GM19438 (cell line): Measurements from ENCODE around the gene GPR42.
"Not testable (repeated sequence)": the region's sequence is repeated elsewhere in the genome, so short reads cannot be mapped to it uniquely, and the experiment has no call there.

Experiments used
- ATAC-seq: cut with Tn5 transposase; IDR thresholded peaks from one replicate; pipeline ENCODE4 v1.9.1; 2021; ENCODE audit warnings: low read depth; ENCODE audit not compliant: unreplicated experiment

The GPR42 gene

GRCh38 chr19:35362261-35363000 is 8.4 kb upstream of the GPR42 start:
- ATAC-seq, result no peak

GRCh38 chr19:35363001-35363590 is 7.8 kb upstream of the GPR42 start:
- ATAC-seq, result no peak

GRCh38 chr19:35363711-35364425 is 7.0 kb upstream of the GPR42 start:
- no peak for ATAC-seq

- no peak for ATAC-seq
Observed at GRCh38 chr19:35365303-35365702, 5.6 kb upstream of the GPR42 start.

- no peak for ATAC-seq
Observed at GRCh38 chr19:35368378-35368777, 2.5 kb upstream of the GPR42 start.

- ATAC-seq, result no peak
Observed at GRCh38 chr19:35369522-35369921, 1.3 kb upstream of the GPR42 start.

- no peak for ATAC-seq
Observed at GRCh38 chr19:35373492-35373891, 2.6 kb downstream of the GPR42 start.

GRCh38 chr19:35374031-35374430 is 3.2 kb downstream of the GPR42 start:
- not testable (repeated sequence) for ATAC-seq

GRCh38 chr19:35375505-35376307 is 4.8 kb downstream of the GPR42 start:
- ATAC-seq, result no peak

GRCh38 chr19:35377656-35378055 is 6.8 kb downstream of the GPR42 start:
- no peak for ATAC-seq

- no peak for ATAC-seq
Observed at GRCh38 chr19:35378356-35378755, 7.5 kb downstream of the GPR42 start.

- not testable (repeated sequence) for ATAC-seq
Observed at GRCh38 chr19:35379545-35379944, 8.7 kb downstream of the GPR42 start.

GRCh38 chr19:35379992-35380391 is 9.1 kb downstream of the GPR42 start:
- no peak for ATAC-seq

GRCh38 chr19:35380450-35381124 is 9.7 kb downstream of the GPR42 start:
- no peak for ATAC-seq

- no peak for ATAC-seq
Observed at GRCh38 chr19:35381318-35381717, 10.4 kb downstream of the GPR42 start.

- no peak for ATAC-seq
Observed at GRCh38 chr19:35381926-35382325, 11.1 kb downstream of the GPR42 start.

GRCh38 chr19:35383536-35383935 is 12.7 kb downstream of the GPR42 start:
- no peak for ATAC-seq

GRCh38 chr19:35388277-35389054 is 17.6 kb downstream of the GPR42 start:
- no peak for ATAC-seq

- no peak for ATAC-seq
Observed at GRCh38 chr19:35389192-35389861, 18.5 kb downstream of the GPR42 start.
